HCT116 (cell line): ENCODE results near the gene SPAG8. TPM values are rescaled to one million over a fixed set of nuclear protein-coding genes. Genes with fewer than 3 reads are reported as not detected.

Source experiments
- ATAC-seq: fragments of 200-7000 bp; cut with Tn5 transposase; 2 replicates; pipeline ENCODE4 v1.9.1; 2020; ENCODE audit warnings: mild to moderate bottlenecking, moderate library complexity
- BruUV-seq: library from RNA; stranded (reverse); fragments of 400-500 nt; replicated peaks from 2 replicates; lab custom pipeline; 2021; lab: Mats Ljungman, UMichigan
- CTCF ChIA-PET: fragments of 300-600 bp; sonication (Branson Sonifier 250); formaldehyde crosslinking; loops from one replicate; lab custom pipeline; 2021; ENCODE audit warnings: antibody characterized with exemption; lab: Charles Lee
- POLR2A ChIA-PET: fragments of 300-600, 350-600 bp; sonication (Branson Sonifier 250); formaldehyde crosslinking; loops from one replicate; lab custom pipeline; 2021; ENCODE audit warnings: antibody characterized with exemption; lab: Charles Lee
- RAD21 ChIA-PET, 2 experiments: fragments of 300-600 bp; sonication (Branson Sonifier 250); formaldehyde crosslinking; loops; one replicate each; lab custom pipeline; 2023; ENCODE audit warnings: low total read pairs in 2 of 2; ENCODE audit not compliant: uncharacterized antibody in 2 of 2, unreplicated experiment in 2 of 2, low non-redundant PET in 1 of 2; lab: Charles Lee
- DNase-seq: peaks from one replicate; pipeline ENCODE4 v3.0.0-alpha.2; 2010; ENCODE audit warnings: low read depth, low spot score
- H2AFZ ChIP-seq: fragments of 200-600 bp; shearing (Covaris generic), sonication (generic); 2 replicates; pipeline ENCODE4 v1.6.1; 2017; ENCODE audit warnings: low read depth, mixed run types, mixed read lengths, antibody characterized with exemption, low read length; ENCODE audit not compliant: poor library complexity, severe bottlenecking
- H3K27ac ChIP-seq: 2 replicates; pipeline ENCODE4 v1.5.1; 2012; ENCODE audit warnings: low read depth, low read length
- H3K27me3 ChIP-seq: fragments of 200-600 bp; sonication (generic); 2 replicates; pipeline ENCODE4 v1.6.1; 2016; ENCODE audit warnings: mixed run types, low read length, mixed read lengths; ENCODE audit not compliant: insufficient read depth
- H3K36me3 ChIP-seq, 2 experiments: fragments of 200-500 bp in 1 of 2; fragments of 200-600 bp in 1 of 2; sonication (Bioruptor generic) in 1 of 2; sonication (generic) in 1 of 2; 2 replicates each; pipeline versions ENCODE4 v1.5.1 to v1.6.1; 2014 to 2016; ENCODE audit warnings: low read length in 2 of 2, inconsistent platforms in 1 of 2, mixed read lengths in 1 of 2, mixed run types in 1 of 2; ENCODE audit not compliant: insufficient read depth in 2 of 2, control insufficient read depth in 1 of 2
- H3K4me1 ChIP-seq, 2 experiments: fragments of 200-600 bp in 1 of 2; sonication (generic) in 1 of 2; 2 replicates each; pipeline versions ENCODE4 v1.5.1 to v1.6.1; 2012 to 2017; ENCODE audit warnings: low read length in 2 of 2, inconsistent platforms in 1 of 2, mild to moderate bottlenecking in 1 of 2, mixed read lengths in 1 of 2, mixed run types in 1 of 2, moderate library complexity in 1 of 2; ENCODE audit not compliant: insufficient read depth in 2 of 2, control insufficient read depth in 1 of 2
- H3K4me2 ChIP-seq: fragments of 200-600 bp; sonication (generic); 2 replicates; pipeline ENCODE4 v1.6.1; 2017; ENCODE audit warnings: mixed run types, low read length, mixed read lengths
- H3K4me3 ChIP-seq, 2 experiments: fragments of 200-600 bp in 1 of 2; sonication (generic) in 1 of 2; replicated peaks in 1 of 2; 2 replicates each; pipeline ENCODE4 v1.5.1; 2011 to 2016; ENCODE audit warnings: low read length in 2 of 2, control low read depth in 1 of 2, low read depth in 1 of 2, mild to moderate bottlenecking in 1 of 2, mixed read lengths in 1 of 2, mixed run types in 1 of 2
- H3K79me2 ChIP-seq: fragments of 200-600 bp; sonication (generic); 2 replicates; pipeline ENCODE4 v1.6.1; 2017; ENCODE audit warnings: mild to moderate bottlenecking, mixed run types, low read length, moderate library complexity, mixed read lengths; ENCODE audit not compliant: insufficient read depth
- H3K9ac ChIP-seq: fragments of 200-600 bp; sonication (generic); 2 replicates; pipeline ENCODE4 v1.6.1; 2016; ENCODE audit warnings: low read length, mixed read lengths
- H3K9me2 ChIP-seq: fragments of 200-600 bp; sonication (generic), shearing (Covaris generic); 2 replicates; pipeline ENCODE4 v1.6.1; 2017; ENCODE audit warnings: mixed run types, mild to moderate bottlenecking, moderate library complexity; ENCODE audit not compliant: insufficient read depth
- H3K9me3 ChIP-seq, 2 experiments: fragments of 200-500 bp in 1 of 2; fragments of 200-600 bp in 1 of 2; sonication (Bioruptor generic) in 1 of 2; sonication (generic) in 1 of 2; 2 replicates each; pipeline ENCODE4 v1.6.1; 2014 to 2017; ENCODE audit warnings: low read length in 2 of 2, mixed read lengths in 2 of 2, inconsistent platforms in 1 of 2, low read depth in 1 of 2, mild to moderate bottlenecking in 1 of 2, mixed run types in 1 of 2, moderate library complexity in 1 of 2; ENCODE audit not compliant: control insufficient read depth in 1 of 2, insufficient read depth in 1 of 2
- H4K20me1 ChIP-seq: fragments of 200-600 bp; sonication (generic), shearing (Covaris generic); 2 replicates; pipeline ENCODE4 v1.6.1; 2017; ENCODE audit warnings: mixed run types, mild to moderate bottlenecking, moderate library complexity; ENCODE audit not compliant: insufficient read depth
- CBX3 ChIP-seq: IDR thresholded peaks from 2 replicates; pipeline ENCODE4 v1.6.1; 2012; ENCODE audit warnings: low read depth
- CEBPB ChIP-seq: IDR thresholded peaks from 2 replicates; pipeline ENCODE4 v1.6.1; 2012; ENCODE audit warnings: low read depth
- EGR1 ChIP-seq: IDR thresholded peaks from 2 replicates; pipeline ENCODE4 v1.6.1; 2012; ENCODE audit warnings: low read depth
- ELF1 ChIP-seq: IDR thresholded peaks from 2 replicates; pipeline ENCODE4 v1.6.1; 2012; ENCODE audit warnings: low read depth, borderline replicate concordance
- EZH2phosphoT487 ChIP-seq: fragments of 200-600 bp; IDR thresholded peaks from 2 replicates; pipeline ENCODE4 v1.6.1; 2018; ENCODE audit warnings: antibody characterized with exemption, borderline replicate concordance
- FOSL1 ChIP-seq: IDR thresholded peaks from 2 replicates; pipeline ENCODE4 v1.6.1; 2012; ENCODE audit warnings: low read depth
- JUND ChIP-seq: IDR thresholded peaks from 2 replicates; pipeline ENCODE4 v1.6.1; 2012
- POLR2A ChIP-seq: IDR thresholded peaks from 2 replicates; pipeline ENCODE4 v1.7.0; 2011; ENCODE audit warnings: borderline replicate concordance; ENCODE audit not compliant: insufficient read depth, insufficient read length; ENCODE audit errors: extremely low read depth
- POLR2AphosphoS5 ChIP-seq: IDR thresholded peaks from 2 replicates; pipeline ENCODE4 v1.6.1; 2011; ENCODE audit warnings: mild to moderate bottlenecking, low read depth, low read length, moderate library complexity
- SIN3A ChIP-seq: IDR thresholded peaks from 2 replicates; pipeline ENCODE4 v1.6.1; 2012; ENCODE audit warnings: low read depth
- SP1 ChIP-seq: IDR thresholded peaks from 2 replicates; pipeline ENCODE4 v1.6.1; 2012; ENCODE audit warnings: low read depth
- SRF ChIP-seq: IDR thresholded peaks from 2 replicates; pipeline ENCODE4 v1.6.1; 2012; ENCODE audit warnings: low read depth
- TCF7L2 ChIP-seq: IDR thresholded peaks from 2 replicates; pipeline ENCODE4 v1.7.0; 2011; ENCODE audit warnings: borderline replicate concordance, inconsistent platforms; ENCODE audit not compliant: insufficient read depth, insufficient read length; ENCODE audit errors: extremely low read depth
- YY1 ChIP-seq: IDR thresholded peaks from 2 replicates; pipeline ENCODE4 v1.6.1; 2011; ENCODE audit warnings: low read length, low read depth, moderate library complexity, mild to moderate bottlenecking; ENCODE audit not compliant: insufficient replicate concordance; ENCODE audit errors: extremely low read depth
- ZNF274 ChIP-seq: fragments of 200-500 bp; sonication (Bioruptor generic); IDR thresholded peaks from 2 replicates; pipeline ENCODE4 v1.6.1; 2014; ENCODE audit warnings: mild to moderate bottlenecking, low read depth, low read length, inconsistent platforms
- intact Hi-C: fragments of 100-400 bp; cut with micrococcal nuclease; formaldehyde crosslinking; loops from 2 replicates; pipeline ENCODE4 v1.10.0; 2022
- total RNA-seq: library from RNA; stranded (reverse); gene quantifications from one replicate; pipeline ENCODE4 v1.2.1, GENCODE V29; 2021; ENCODE audit not compliant: unreplicated experiment
- TF ChIP-seq, protein P1 (sequence below): IDR thresholded peaks from 2 replicates; pipeline ENCODE4 v1.6.1; 2011; ENCODE audit warnings: mild to moderate bottlenecking, low read length, moderate library complexity; ENCODE audit not compliant: insufficient replicate concordance; ENCODE audit errors: extremely low read depth

The SPAG8 gene
- total RNA-seq, 1 experiment from 2014 or later: 0.39 TPM

- BruUV-seq: no TSS peak
- Histone ChIP-seq H3K27ac (no peak overlapping the region), H4K20me1 (no peaks in the 10 kb centered on the region), H2AFZ (no peak overlapping the region), H3K36me3 (no peaks in the 10 kb centered on the region), H3K9me3 (no peaks in the 10 kb centered on the region), H3K4me3 (no peak overlapping the region), H3K4me2 (no peak overlapping the region), H3K4me1 (peaks cover 0 to 13% of the 10 kb centered on the region in 2 experiments; a peak in 2 of 4 replicates), H3K9ac (no peak overlapping the region), H3K9me2 (no peaks in the 10 kb centered on the region), H3K79me2 (no peaks in the 10 kb centered on the region), H3K27me3 (no peaks in the 10 kb centered on the region)
- ChIA-PET CTCF (no interaction called here), RAD21 (no interaction called here), POLR2A (no interaction called here)
- DNase-seq (no peak), ATAC-seq (no peak)
- no peak for TF ChIP-seq POLR2A
- no peak for TF ChIP-seq YY1
- TF ChIP-seq ZNF274: no peak
- TF ChIP-seq FOSL1: no peak
- no peak for TF ChIP-seq JUND
- no peak for TF ChIP-seq EGR1
- no peak for TF ChIP-seq EZH2phosphoT487
- no peak for TF ChIP-seq SP1
- TF ChIP-seq TCF7L2: no peak
- no peak for TF ChIP-seq POLR2AphosphoS5
- no peak for TF ChIP-seq SRF
- TF ChIP-seq ELF1: no peak
- no peak for TF ChIP-seq CBX3
- no peak for TF ChIP-seq CEBPB
- no peak for TF ChIP-seq SIN3A
- TF ChIP-seq, protein P1, sequence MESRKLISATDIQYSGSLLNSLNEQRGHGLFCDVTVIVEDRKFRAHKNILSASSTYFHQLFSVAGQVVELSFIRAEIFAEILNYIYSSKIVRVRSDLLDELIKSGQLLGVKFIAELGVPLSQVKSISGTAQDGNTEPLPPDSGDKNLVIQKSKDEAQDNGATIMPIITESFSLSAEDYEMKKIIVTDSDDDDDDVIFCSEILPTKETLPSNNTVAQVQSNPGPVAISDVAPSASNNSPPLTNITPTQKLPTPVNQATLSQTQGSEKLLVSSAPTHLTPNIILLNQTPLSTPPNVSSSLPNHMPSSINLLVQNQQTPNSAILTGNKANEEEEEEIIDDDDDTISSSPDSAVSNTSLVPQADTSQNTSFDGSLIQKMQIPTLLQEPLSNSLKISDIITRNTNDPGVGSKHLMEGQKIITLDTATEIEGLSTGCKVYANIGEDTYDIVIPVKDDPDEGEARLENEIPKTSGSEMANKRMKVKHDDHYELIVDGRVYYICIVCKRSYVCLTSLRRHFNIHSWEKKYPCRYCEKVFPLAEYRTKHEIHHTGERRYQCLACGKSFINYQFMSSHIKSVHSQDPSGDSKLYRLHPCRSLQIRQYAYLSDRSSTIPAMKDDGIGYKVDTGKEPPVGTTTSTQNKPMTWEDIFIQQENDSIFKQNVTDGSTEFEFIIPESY: no peak
- intact Hi-C loops: no loop called here
Observed at GRCh38 chr9:35845824-35846771, 34.0 kb upstream of the SPAG8 start.
